Keratinocyte (primary cell): Measurements from ENCODE around the gene GHRH.

Source experiments
- EZH2 ChIP-seq: IDR thresholded peaks from one replicate; pipeline ENCODE4 v1.6.1; 2012; ENCODE audit warnings: inconsistent platforms, mild to moderate bottlenecking, low read length, moderate library complexity
- TF ChIP-seq, protein P1 (sequence below), 3 experiments: IDR thresholded peaks in 1 of 3; conservative IDR thresholded peaks in 1 of 3; optimal IDR thresholded peaks in 1 of 3; 2 replicates in 2 of 3; 3 replicates in 1 of 3; pipeline versions ENCODE3 to v1.5.1; 2011; ENCODE audit warnings: low read length in 3 of 3, mild to moderate bottlenecking in 3 of 3, moderate library complexity in 2 of 3, control low read depth in 1 of 3, inconsistent platforms in 1 of 3; ENCODE audit not compliant: insufficient read depth in 2 of 3; ENCODE audit errors: extremely low read depth in 1 of 3

DNA sequence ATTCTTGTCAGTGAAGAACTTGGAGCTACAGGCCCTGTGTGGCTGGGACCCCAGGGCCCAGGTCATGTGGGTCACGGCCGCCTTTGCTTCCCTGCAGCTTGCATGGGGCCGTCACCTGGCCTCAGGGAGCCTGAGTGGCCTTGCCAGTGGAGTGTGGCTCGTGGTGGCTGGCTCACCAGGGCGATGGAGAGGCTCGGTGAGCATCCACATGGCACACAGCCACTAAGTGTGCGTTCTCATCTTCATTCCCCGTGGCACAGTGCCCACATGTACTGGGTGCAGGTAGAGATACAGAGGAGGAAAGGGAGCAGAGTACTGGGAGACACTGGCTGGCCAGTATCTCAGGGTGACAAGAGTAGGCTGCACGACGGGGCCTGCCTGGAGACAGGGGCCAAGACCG, 49.3 kb upstream of the GHRH start:
- TF ChIP-seq, protein P1, sequence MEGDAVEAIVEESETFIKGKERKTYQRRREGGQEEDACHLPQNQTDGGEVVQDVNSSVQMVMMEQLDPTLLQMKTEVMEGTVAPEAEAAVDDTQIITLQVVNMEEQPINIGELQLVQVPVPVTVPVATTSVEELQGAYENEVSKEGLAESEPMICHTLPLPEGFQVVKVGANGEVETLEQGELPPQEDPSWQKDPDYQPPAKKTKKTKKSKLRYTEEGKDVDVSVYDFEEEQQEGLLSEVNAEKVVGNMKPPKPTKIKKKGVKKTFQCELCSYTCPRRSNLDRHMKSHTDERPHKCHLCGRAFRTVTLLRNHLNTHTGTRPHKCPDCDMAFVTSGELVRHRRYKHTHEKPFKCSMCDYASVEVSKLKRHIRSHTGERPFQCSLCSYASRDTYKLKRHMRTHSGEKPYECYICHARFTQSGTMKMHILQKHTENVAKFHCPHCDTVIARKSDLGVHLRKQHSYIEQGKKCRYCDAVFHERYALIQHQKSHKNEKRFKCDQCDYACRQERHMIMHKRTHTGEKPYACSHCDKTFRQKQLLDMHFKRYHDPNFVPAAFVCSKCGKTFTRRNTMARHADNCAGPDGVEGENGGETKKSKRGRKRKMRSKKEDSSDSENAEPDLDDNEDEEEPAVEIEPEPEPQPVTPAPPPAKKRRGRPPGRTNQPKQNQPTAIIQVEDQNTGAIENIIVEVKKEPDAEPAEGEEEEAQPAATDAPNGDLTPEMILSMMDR (optimal IDR thresholded peaks at IDR 0.05 in 1 of 3, IDR thresholded peaks at IDR 0.05 in 1 of 3, conservative IDR thresholded peaks at IDR 0.05 in 1 of 3; ENCODE audit: extremely low read depth in 1 of 3, insufficient read depth in 2 of 3, low read length in 3 of 3): no peak
- TF ChIP-seq EZH2: no peak
